HepG2 (cell line): ENCODE results near the gene PTK7. TPM values are rescaled to one million over a fixed set of nuclear protein-coding genes. Genes with fewer than 3 reads are reported as not detected.

Source experiments
- ATAC-seq: fragments of 200-7000 bp; cut with Tn5 transposase; 3 replicates; pipeline ENCODE4 v1.9.1; 2020; ENCODE audit warnings: mild to moderate bottlenecking, moderate library complexity
- BruUV-seq: library from RNA; stranded (reverse); fragments of 400-500 nt; replicated peaks from 2 replicates; lab custom pipeline; 2021; lab: Mats Ljungman, UMichigan
- CTCF ChIA-PET: fragments of 300-600 bp; formaldehyde crosslinking; extraction: SDS; loops from one replicate; lab custom pipeline; 2021; ENCODE audit warnings: low total read pairs, inconsistent platforms, low intra/inter-chr PET ratio; lab: Yijun Ruan, JAX
- POLR2A ChIA-PET: fragments of 350-600 bp; sonication (Branson Sonifier 250); formaldehyde crosslinking; loops from one replicate; lab custom pipeline; 2020; ENCODE audit warnings: antibody characterized with exemption, inconsistent platforms; lab: Yijun Ruan, JAX
- DNase-seq: peaks from one replicate; pipeline ENCODE4 v3.0.0-alpha.2; 2015; ENCODE audit warnings: low spot score
- FAIRE-seq: peaks from 3 replicates; lab custom pipeline; 2011; peaks lifted over from hg19 to GRCh38; lab: Jason Lieb, UNC
- H2AFZ ChIP-seq: one replicate; pipeline ENCODE4 v1.6.1; 2011; ENCODE audit warnings: low read length, inconsistent platforms
- H3K27ac ChIP-seq: fragments of 300-600 bp; 3 replicates; pipeline ENCODE4 v1.8.0; 2011; ENCODE audit warnings: mixed run types, mild to moderate bottlenecking, mixed read lengths, low read length, inconsistent platforms; ENCODE audit not compliant: insufficient read depth; ENCODE audit errors: extremely low read length
- H3K27me3 ChIP-seq, 2 experiments: fragments of 200-600 bp in 1 of 2; 2 replicates in 1 of 2; 3 replicates in 1 of 2; pipeline versions ENCODE4 v1.6.0 to v1.8.0; 2011; ENCODE audit warnings: low read length in 2 of 2, mild to moderate bottlenecking in 2 of 2, moderate library complexity in 2 of 2, inconsistent platforms in 1 of 2; ENCODE audit not compliant: insufficient read depth in 2 of 2, control insufficient read depth in 1 of 2
- H3K36me3 ChIP-seq, 2 experiments: fragments of 200-600 bp in 1 of 2; replicated peaks in 1 of 2; 2 replicates in 1 of 2; 3 replicates in 1 of 2; pipeline versions ENCODE4 v1.5.1 to v1.8.0; 2011; ENCODE audit warnings: low read length in 2 of 2, inconsistent platforms in 1 of 2; ENCODE audit not compliant: insufficient read depth in 2 of 2, control insufficient read depth in 1 of 2
- H3K4me1 ChIP-seq: 2 replicates; pipeline ENCODE4 v1.5.1; 2012; ENCODE audit warnings: low read length, inconsistent platforms; ENCODE audit not compliant: insufficient read depth
- H3K4me2 ChIP-seq: 2 replicates; pipeline ENCODE4 v1.6.0; 2011; ENCODE audit warnings: low read depth, low read length, inconsistent platforms
- H3K4me3 ChIP-seq, 3 experiments: fragments of 200-600 bp in 1 of 3; sonication (generic), shearing (Covaris generic) in 1 of 3; replicated peaks in 1 of 3; 2 replicates each; pipeline ENCODE4 v1.5.1; 2011 to 2016; ENCODE audit warnings: low read length in 3 of 3, inconsistent platforms in 2 of 3, low read depth in 2 of 3, mild to moderate bottlenecking in 2 of 3, control low read depth in 1 of 3, mixed read lengths in 1 of 3; ENCODE audit not compliant: insufficient read depth in 1 of 3
- H3K79me2 ChIP-seq: one replicate; pipeline ENCODE4 v1.6.1; 2011; ENCODE audit warnings: low read length, inconsistent platforms; ENCODE audit not compliant: insufficient read depth
- H3K9ac ChIP-seq: 2 replicates; pipeline ENCODE4 v1.6.0; 2011; ENCODE audit warnings: mild to moderate bottlenecking, low read depth, low read length, inconsistent platforms; ENCODE audit not compliant: insufficient read depth
- H3K9me3 ChIP-seq: 2 replicates; pipeline ENCODE4 v1.5.1; 2012; ENCODE audit warnings: mild to moderate bottlenecking, low read length
- H4K20me1 ChIP-seq: 2 replicates; pipeline ENCODE4 v1.6.0; 2011; ENCODE audit warnings: inconsistent platforms, mild to moderate bottlenecking, low read length, moderate library complexity; ENCODE audit not compliant: insufficient read depth
- AGO2 ChIP-seq: fragments of 200-400 bp; formaldehyde crosslinking; optimal IDR thresholded peaks from 2 replicates; pipeline ENCODE3; 2017; ENCODE audit warnings: mild to moderate bottlenecking, low read depth, low read length, moderate library complexity
- ATF6 ChIP-seq: sonication (generic); formaldehyde crosslinking; conservative IDR thresholded peaks from 2 replicates; pipeline ENCODE4 v1.4.0; 2020; ENCODE audit warnings: missing genetic modification reagents
- FOXC1 ChIP-seq: sonication (generic); formaldehyde crosslinking; IDR thresholded peaks from 2 replicates; pipeline ENCODE4 v1.8.0; 2022; ENCODE audit warnings: mild to moderate bottlenecking, missing genetic modification reagents, borderline replicate concordance
- KLF12 ChIP-seq: sonication (generic); formaldehyde crosslinking; IDR thresholded peaks from 2 replicates; pipeline ENCODE4 v1.4.0; 2020; ENCODE audit warnings: missing genetic modification reagents, borderline replicate concordance
- MIXL1 ChIP-seq: IDR thresholded peaks from 2 replicates; pipeline ENCODE4 v1.6.1; 2016
- NR1H2 ChIP-seq: sonication (generic); formaldehyde crosslinking; IDR thresholded peaks from 2 replicates; pipeline ENCODE4 v1.8.1; 2022; ENCODE audit warnings: low read depth, missing genetic modification reagents, borderline replicate concordance
- NR3C1 ChIP-seq: sonication (generic); formaldehyde crosslinking; IDR thresholded peaks from 2 replicates; pipeline ENCODE4 v1.4.0; 2020; ENCODE audit warnings: missing genetic modification reagents
- STAT5B ChIP-seq: sonication (generic); formaldehyde crosslinking; IDR thresholded peaks from 2 replicates; pipeline ENCODE4 v1.4.0; 2020; ENCODE audit warnings: missing genetic modification reagents
- TOE1 ChIP-seq: sonication (generic); formaldehyde crosslinking; IDR thresholded peaks from 2 replicates; pipeline ENCODE4 v1.4.0; 2020; ENCODE audit warnings: mild to moderate bottlenecking, missing genetic modification reagents
- ZBTB38 ChIP-seq: sonication (generic); formaldehyde crosslinking; IDR thresholded peaks from 2 replicates; pipeline ENCODE4 v1.5.1; 2020; ENCODE audit warnings: mild to moderate bottlenecking, missing genetic modification reagents
- ZNF577 ChIP-seq: sonication (generic); formaldehyde crosslinking; IDR thresholded peaks from 2 replicates; pipeline ENCODE4 v1.4.0; 2020; ENCODE audit warnings: mild to moderate bottlenecking, low read depth, missing genetic modification reagents, borderline replicate concordance
- ZNF598 ChIP-seq: sonication (generic); formaldehyde crosslinking; IDR thresholded peaks from 2 replicates; pipeline ENCODE4 v1.5.1; 2020; ENCODE audit warnings: mild to moderate bottlenecking, missing genetic modification reagents, borderline replicate concordance
- ZNF687 ChIP-seq: sonication (generic); formaldehyde crosslinking; IDR thresholded peaks from 2 replicates; pipeline ENCODE4 v1.5.1; 2020; ENCODE audit warnings: mild to moderate bottlenecking, missing genetic modification reagents, moderate library complexity
- ZNF773 ChIP-seq: sonication (generic); formaldehyde crosslinking; IDR thresholded peaks from 2 replicates; pipeline ENCODE4 v1.4.0; 2020; ENCODE audit warnings: missing genetic modification reagents, borderline replicate concordance
- ZSCAN21 ChIP-seq: sonication (generic); formaldehyde crosslinking; IDR thresholded peaks from 2 replicates; pipeline ENCODE4 v1.8.0; 2022; ENCODE audit warnings: mild to moderate bottlenecking, missing genetic modification reagents, moderate library complexity, borderline replicate concordance
- WGBS: methylation state at CpG from one replicate; pipeline ENCODE4 v1.1.6; 2017; ENCODE audit warnings: low lambda C conversion rate; 5-methylcytosine and 5-hydroxymethylcytosine counted together
- in situ Hi-C: cut with HindIII; loops from 2 replicates; pipeline ENCODE4 v1.10.0; 2017; ENCODE audit warnings: low pct_unique_long_range_greater_than_20kb; ENCODE audit not compliant: extremely low pct_ligation_motif_present
- intact Hi-C: fragments of 100-400 bp; cut with micrococcal nuclease; formaldehyde crosslinking; loops from one replicate; pipeline ENCODE4 v1.10.0; 2022; ENCODE audit not compliant: unreplicated experiment
- polyA plus RNA-seq, 8 experiments: library from polyadenylated mRNA; depleted of rRNA in 3 of 8; stranded (reverse) in 7 of 8; unstranded in 1 of 8; fragments of >200 nt; fragmentation: Illumina TruSeq in 4 of 8; extraction: Trizol in 4 of 8; gene quantifications; 2 replicates each; pipeline versions ENCODE4 v1.2.1 to v1.2.3, GENCODE V29; 2011 to 2016; ENCODE audit warnings: low read depth in 4 of 8, missing spikeins in 1 of 8, mixed read lengths in 1 of 8; ENCODE audit not compliant: insufficient read depth in 1 of 8
- total RNA-seq, 5 experiments: library from RNA; depleted of rRNA; stranded (reverse); fragments of >200 nt; fragmentation: Illumina TruSeq; extraction: Trizol; gene quantifications; 2 replicates each; pipeline ENCODE4 v1.2.3, GENCODE V29; 2016; ENCODE audit warnings: low read depth in 1 of 5

Gene PTK7
- total and polyA plus RNA-seq, 2 of the 13 experiments (the other 11 are each of a cell fraction or from before 2014, with no cell fraction given) = 98.5 to 99.8 TPM

DNA sequence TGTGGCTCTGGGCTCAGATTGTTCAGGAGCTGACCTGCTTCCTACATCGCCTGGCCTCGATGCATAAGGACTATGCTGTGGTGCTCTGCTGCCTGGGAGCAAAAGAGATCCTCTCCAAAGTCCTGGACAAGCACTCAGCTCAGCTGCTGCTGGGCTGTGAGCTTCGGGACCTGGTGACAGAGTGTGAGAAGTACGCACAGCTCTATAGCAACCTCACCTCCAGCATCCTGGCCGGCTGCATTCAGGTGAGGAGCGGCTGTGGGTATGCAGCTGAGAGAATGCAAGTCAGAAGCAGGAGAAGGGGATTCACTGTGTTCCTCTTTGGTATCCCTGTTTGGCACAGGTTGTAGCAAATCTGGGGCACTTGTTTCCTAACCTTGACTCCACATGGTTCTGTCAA lies 123.8 kb downstream of the PTK7 start:
- FAIRE-seq (no peak), ATAC-seq (no peak), DNase-seq (no peak)
- H3K79me2 ChIP-seq = no peaks in the 10 kb centered on the region
- ChIA-PET CTCF (no interaction called here), POLR2A (interaction anchor here (1.2 kb wide), 1 partner anchor 18 kb away, joined by 4 read pairs; the partner anchor contains the start of gene CUL9)
- no peak overlapping the region for H3K9ac ChIP-seq
- peaks cover 16% of the 10 kb centered on the region for H3K4me1 ChIP-seq
- no peaks in the 10 kb centered on the region for H3K9me3 ChIP-seq
- H3K4me3 ChIP-seq = no peak overlapping the region
- H3K27me3 ChIP-seq = no peaks in the 10 kb centered on the region
- H2AFZ ChIP-seq = no peak overlapping the region
- no peaks in the 10 kb centered on the region for H4K20me1 ChIP-seq
- 91% methylated on average over 6 of the region's 6 CpGs for WGBS
- in situ Hi-C loops = no loop called here
- H3K27ac ChIP-seq = no peak overlapping the region
- TF ChIP-seq STAT5B (CRISPR knock-in tag) (no peak), ZNF598 (CRISPR knock-in tag) (no peak), ZBTB38 (CRISPR knock-in tag) (no peak), MIXL1 (CRISPR knock-in tag) (no peak), ZNF687 (CRISPR knock-in tag) (no peak), TOE1 (no peak), NR1H2 (CRISPR knock-in tag) (no peak), NR3C1 (CRISPR knock-in tag) (no peak), KLF12 (CRISPR knock-in tag) (no peak), ZSCAN21 (no peak), ATF6 (CRISPR knock-in tag) (no peak), ZNF577 (CRISPR knock-in tag) (no peak), ZNF773 (no peak), FOXC1 (CRISPR knock-in tag) (no peak), AGO2 (no peak)
- no peak overlapping the region for H3K4me2 ChIP-seq
- intact Hi-C loops = no loop called here
- no TSS peak for BruUV-seq
- H3K36me3 ChIP-seq = peaks cover 0 to 7% of the 10 kb centered on the region in 2 experiments; a peak in 3 of 5 replicates
